ENCODE measurements around the gene SYNPO2.

SYNPO2 gene

GRCh38 chr4:118879409-118879808, 9.2 kb upstream of the SYNPO2 start:
- peak; percentile 84 for DNase-seq (ENCODE audit: low spot score)

- peak; percentile 57 for DNase-seq (ENCODE audit: low spot score)
These were observed 7.0 kb upstream of the SYNPO2 start for GRCh38 chr4:118881512-118882146.

- no peak for DNase-seq (ENCODE audit: low spot score)
These were observed 4.8 kb upstream of the SYNPO2 start for GRCh38 chr4:118883861-118884260.

- no peak for DNase-seq (ENCODE audit: low spot score)
These were observed 3.9 kb upstream of the SYNPO2 start for GRCh38 chr4:118884716-118885115.

GRCh38 chr4:118889312-118889691, 648 bp downstream of the SYNPO2 start:
- no peak for DNase-seq (ENCODE audit: low spot score)

GRCh38 chr4:118894034-118894433, 5.4 kb downstream of the SYNPO2 start:
- DNase-seq (ENCODE audit: low spot score), result no peak

GRCh38 chr4:118898221-118898620, 9.6 kb downstream of the SYNPO2 start:
- DNase-seq (ENCODE audit: low spot score), result no peak

GRCh38 chr4:118898684-118899138, 10.1 kb downstream of the SYNPO2 start:
- DNase-seq (ENCODE audit: low spot score), result no peak

GRCh38 chr4:118904418-118904817, 15.8 kb downstream of the SYNPO2 start:
- DNase-seq (ENCODE audit: low spot score), result no peak

GRCh38 chr4:118904935-118905334, 16.3 kb downstream of the SYNPO2 start:
- no peak for DNase-seq (ENCODE audit: low spot score)

- no peak for DNase-seq (ENCODE audit: low spot score)
These were observed 16.9 kb downstream of the SYNPO2 start for GRCh38 chr4:118905566-118905965.

- no peak for DNase-seq (ENCODE audit: low spot score)
These were observed 20.7 kb downstream of the SYNPO2 start for GRCh38 chr4:118909173-118909956.

- no peak for DNase-seq (ENCODE audit: low spot score)
These were observed 21.6 kb downstream of the SYNPO2 start for GRCh38 chr4:118910221-118910620.

- no peak for DNase-seq (ENCODE audit: low spot score)
These were observed 22.6 kb downstream of the SYNPO2 start for GRCh38 chr4:118911238-118911703.

GRCh38 chr4:118915468-118915867, 26.8 kb downstream of the SYNPO2 start:
- no peak for DNase-seq (ENCODE audit: low spot score)

- no peak for DNase-seq (ENCODE audit: low spot score)
These were observed 28.1 kb downstream of the SYNPO2 start for GRCh38 chr4:118916691-118917289.

- DNase-seq (ENCODE audit: low spot score), result no peak
These were observed 28.9 kb downstream of the SYNPO2 start for GRCh38 chr4:118917582-118917981.

GRCh38 chr4:118918388-118918787, 29.7 kb downstream of the SYNPO2 start:
- no peak for DNase-seq (ENCODE audit: low spot score)

GRCh38 chr4:118920247-118920646, 31.6 kb downstream of the SYNPO2 start:
- no peak for DNase-seq (ENCODE audit: low spot score)

GRCh38 chr4:118921786-118922185, 33.1 kb downstream of the SYNPO2 start:
- no peak for DNase-seq (ENCODE audit: low spot score)

- no peak for DNase-seq (ENCODE audit: low spot score)
These were observed 35.2 kb downstream of the SYNPO2 start for GRCh38 chr4:118923891-118924290.

GRCh38 chr4:118927974-118928373, 39.3 kb downstream of the SYNPO2 start:
- no peak for DNase-seq (ENCODE audit: low spot score)

GRCh38 chr4:118930255-118930654, 41.6 kb downstream of the SYNPO2 start:
- no peak for DNase-seq (ENCODE audit: low spot score)
